Measurements from ENCODE around the gene SNAPC3.

SNAPC3 gene

GRCh38 chr9:15401266-15401665 lies 21.4 kb upstream of the SNAPC3 start:
- TF ChIP-seq, protein P1, sequence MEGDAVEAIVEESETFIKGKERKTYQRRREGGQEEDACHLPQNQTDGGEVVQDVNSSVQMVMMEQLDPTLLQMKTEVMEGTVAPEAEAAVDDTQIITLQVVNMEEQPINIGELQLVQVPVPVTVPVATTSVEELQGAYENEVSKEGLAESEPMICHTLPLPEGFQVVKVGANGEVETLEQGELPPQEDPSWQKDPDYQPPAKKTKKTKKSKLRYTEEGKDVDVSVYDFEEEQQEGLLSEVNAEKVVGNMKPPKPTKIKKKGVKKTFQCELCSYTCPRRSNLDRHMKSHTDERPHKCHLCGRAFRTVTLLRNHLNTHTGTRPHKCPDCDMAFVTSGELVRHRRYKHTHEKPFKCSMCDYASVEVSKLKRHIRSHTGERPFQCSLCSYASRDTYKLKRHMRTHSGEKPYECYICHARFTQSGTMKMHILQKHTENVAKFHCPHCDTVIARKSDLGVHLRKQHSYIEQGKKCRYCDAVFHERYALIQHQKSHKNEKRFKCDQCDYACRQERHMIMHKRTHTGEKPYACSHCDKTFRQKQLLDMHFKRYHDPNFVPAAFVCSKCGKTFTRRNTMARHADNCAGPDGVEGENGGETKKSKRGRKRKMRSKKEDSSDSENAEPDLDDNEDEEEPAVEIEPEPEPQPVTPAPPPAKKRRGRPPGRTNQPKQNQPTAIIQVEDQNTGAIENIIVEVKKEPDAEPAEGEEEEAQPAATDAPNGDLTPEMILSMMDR (IDR thresholded peaks at IDR 0.05; ENCODE audit: low read depth, low read length) = no peak
- H3K4me3 ChIP-seq (replicated peaks in 1 of 2; ENCODE audit: low read depth in 2 of 2, low read length in 2 of 2) = peak overlapping the region in 1 of 2 donors; percentile 5
- peak; percentile 35 to 82 for DNase-seq (ENCODE audit: low read depth in 2 of 2)

GRCh38 chr9:15403155-15403554 lies 19.5 kb upstream of the SNAPC3 start:
- TF ChIP-seq, protein P1 (IDR thresholded peaks at IDR 0.05; ENCODE audit: low read depth, low read length) = peak; percentile 2
- H3K4me3 ChIP-seq (replicated peaks in 1 of 2; ENCODE audit: low read depth in 2 of 2, low read length in 2 of 2) = no peak overlapping the region
- DNase-seq (ENCODE audit: low read depth in 2 of 2) = peak in 1 of 2 donors; percentile 28

GRCh38 chr9:15404171-15404570 lies 18.5 kb upstream of the SNAPC3 start:
- TF ChIP-seq, protein P1 (IDR thresholded peaks at IDR 0.05; ENCODE audit: low read depth, low read length) = no peak
- peak; percentile 19 to 71 for DNase-seq (ENCODE audit: low read depth in 2 of 2)

GRCh38 chr9:15416880-15417279 lies 5.8 kb upstream of the SNAPC3 start:
- H3K4me3 ChIP-seq (replicated peaks in 1 of 2; ENCODE audit: low read depth in 2 of 2, low read length in 2 of 2) = no peak overlapping the region
- DNase-seq (ENCODE audit: low read depth in 2 of 2) = peak; percentile 66 to 76
- TF ChIP-seq, protein P1 (IDR thresholded peaks at IDR 0.05; ENCODE audit: low read depth, low read length) = peak; percentile 33

More at GRCh38 chr9:15404171-15404570, 18.5 kb upstream of the SNAPC3 start:
- H3K4me3 ChIP-seq (replicated peaks in 1 of 2; ENCODE audit: low read depth in 2 of 2, low read length in 2 of 2) = no peak overlapping the region

GRCh38 chr9:15417626-15418025 lies 5.0 kb upstream of the SNAPC3 start:
- TF ChIP-seq, protein P1 (IDR thresholded peaks at IDR 0.05; ENCODE audit: low read depth, low read length) = no peak
- no peak overlapping the region for H3K4me3 ChIP-seq (replicated peaks in 1 of 2; ENCODE audit: low read depth in 2 of 2, low read length in 2 of 2)
- DNase-seq (ENCODE audit: low read depth in 2 of 2) = no peak

DNA sequence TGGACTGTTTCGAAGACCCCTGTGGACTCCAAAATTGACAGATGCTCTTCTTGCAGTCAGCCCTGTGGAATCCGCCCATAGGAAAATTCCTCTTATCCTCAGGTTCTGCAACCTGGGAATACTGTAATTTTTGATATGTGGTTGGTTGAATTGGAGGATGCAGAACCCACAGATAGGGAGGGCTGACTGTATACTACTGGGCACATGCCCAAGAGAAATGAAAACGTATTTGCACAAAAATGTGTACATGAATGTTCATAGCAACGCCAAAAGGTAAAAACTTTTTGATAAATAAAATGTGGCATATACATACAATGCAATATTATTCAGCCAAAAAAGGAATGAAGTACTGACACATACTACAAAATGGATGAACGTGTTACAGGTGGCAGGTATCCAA lies 1.9 kb upstream of the SNAPC3 start:
- DNase-seq (ENCODE audit: low read depth in 2 of 2) = peak in 1 of 2 donors; percentile 54
- no peak overlapping the region for H3K4me3 ChIP-seq (replicated peaks in 1 of 2; ENCODE audit: low read depth in 2 of 2, low read length in 2 of 2)
- TF ChIP-seq, protein P1 (IDR thresholded peaks at IDR 0.05; ENCODE audit: low read depth, low read length) = no peak

- TF ChIP-seq, protein P1 (IDR thresholded peaks at IDR 0.05; ENCODE audit: low read depth, low read length) = no peak
Measured at GRCh38 chr9:15421532-15421931, 1.1 kb upstream of the SNAPC3 start.

More at GRCh38 chr9:15421532-15421931, 1.1 kb upstream of the SNAPC3 start:
- no peak overlapping the region for H3K4me3 ChIP-seq (replicated peaks in 1 of 2; ENCODE audit: low read depth in 2 of 2, low read length in 2 of 2)
- DNase-seq (ENCODE audit: low read depth in 2 of 2) = no peak
